GM18498 (cell line): ENCODE measurements around the gene AK5.
"Not testable (repeated sequence)": the region's sequence is repeated elsewhere in the genome, so short reads cannot be mapped to it uniquely, and the experiment has no call there.

ENCODE experiments used
- ATAC-seq: cut with Tn5 transposase; IDR thresholded peaks from one replicate; pipeline ENCODE4 v1.9.1; 2021; ENCODE audit warnings: mild to moderate bottlenecking, moderate library complexity; ENCODE audit not compliant: unreplicated experiment

AK5 gene

DNA sequence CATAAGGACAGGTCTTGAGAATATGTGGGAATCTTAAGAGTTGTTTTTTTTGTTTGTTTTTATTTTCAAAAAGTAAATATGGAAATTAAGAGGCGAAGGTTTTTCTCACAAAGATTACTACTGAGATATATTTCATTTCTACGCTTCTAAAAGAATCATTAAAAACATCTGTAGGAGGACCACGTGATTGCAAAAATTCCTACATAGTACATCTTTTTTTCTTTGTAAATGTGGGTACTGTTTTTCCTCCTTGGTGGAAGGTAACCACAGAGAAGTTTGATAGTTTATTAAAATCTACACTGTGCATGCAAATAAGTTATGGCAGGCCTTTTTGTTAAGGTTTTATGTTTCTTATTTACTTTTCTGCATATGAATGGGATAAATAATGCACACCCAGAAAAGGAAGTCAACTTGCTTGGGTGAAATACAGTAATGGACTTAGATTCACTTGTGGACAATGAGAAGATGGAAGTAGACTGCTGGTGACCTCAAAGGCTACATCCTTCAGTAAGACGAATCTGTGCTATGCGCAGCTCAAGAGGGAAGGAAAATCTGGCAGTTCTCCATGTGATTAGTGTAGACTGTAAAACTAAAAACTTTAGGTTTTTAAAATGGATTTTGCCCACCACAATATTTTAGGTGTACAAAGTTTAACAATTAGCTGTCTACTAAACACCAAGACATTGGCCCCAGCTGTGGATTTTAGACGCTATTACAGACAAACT lies 2.0 kb downstream of the AK5 start:
- no peak for ATAC-seq

DNA sequence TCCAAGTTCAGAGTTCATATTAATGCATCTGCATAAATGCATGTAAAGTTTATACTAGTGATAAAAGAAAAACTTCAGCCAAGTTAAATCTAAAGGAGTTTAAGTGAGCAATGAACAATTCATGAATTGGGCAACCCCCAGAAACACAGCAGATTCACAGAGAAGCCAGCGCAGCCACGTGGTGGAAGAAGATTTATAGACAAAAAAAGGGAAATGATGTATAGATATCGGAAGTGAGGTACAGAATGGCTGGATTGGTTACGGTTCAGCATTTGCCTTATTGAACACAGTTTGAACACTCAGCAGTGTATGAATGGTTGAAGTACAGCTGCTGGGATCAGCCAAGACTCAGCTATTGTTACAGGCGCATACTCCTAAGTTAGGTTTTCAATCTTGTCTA lies 5.7 kb downstream of the AK5 start:
- no peak for ATAC-seq

DNA sequence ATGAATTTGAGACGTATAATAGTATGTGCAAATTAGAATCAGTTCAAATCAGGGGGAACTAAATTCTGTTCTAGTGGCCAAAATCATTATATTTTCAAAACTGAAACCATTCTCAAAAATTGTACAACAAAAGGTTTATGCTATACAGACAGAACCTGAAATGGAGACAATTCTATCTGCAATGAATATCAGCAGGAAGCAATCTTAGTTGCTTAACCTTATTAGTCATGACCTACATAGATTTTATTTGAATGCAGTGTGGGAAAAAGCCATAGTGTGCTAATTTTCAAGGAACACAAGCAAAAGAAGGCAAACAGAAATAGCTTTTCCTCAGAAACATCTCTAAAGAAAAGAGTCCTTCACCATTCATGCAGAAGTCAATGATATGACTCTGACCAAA lies 6.5 kb downstream of the AK5 start:
- ATAC-seq = no peak

DNA sequence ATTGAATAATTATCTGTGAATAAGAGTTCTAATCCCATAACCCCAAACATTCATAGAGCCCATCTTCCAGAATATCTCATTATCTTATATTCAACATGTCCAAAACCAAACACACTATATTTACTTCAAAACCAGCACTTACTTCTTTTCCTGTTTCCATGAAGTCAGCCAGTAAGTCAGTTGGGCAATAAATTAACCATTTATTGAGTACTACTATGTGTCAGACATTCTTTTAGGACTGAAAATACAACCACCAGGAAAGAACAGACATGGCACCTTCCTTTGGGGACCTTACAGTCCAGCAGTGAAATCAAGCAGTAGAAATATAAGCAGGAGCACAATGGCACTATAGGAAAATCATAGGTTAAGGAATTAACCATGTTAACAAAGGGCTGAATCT lies 8.8 kb downstream of the AK5 start:
- ATAC-seq = no peak

DNA sequence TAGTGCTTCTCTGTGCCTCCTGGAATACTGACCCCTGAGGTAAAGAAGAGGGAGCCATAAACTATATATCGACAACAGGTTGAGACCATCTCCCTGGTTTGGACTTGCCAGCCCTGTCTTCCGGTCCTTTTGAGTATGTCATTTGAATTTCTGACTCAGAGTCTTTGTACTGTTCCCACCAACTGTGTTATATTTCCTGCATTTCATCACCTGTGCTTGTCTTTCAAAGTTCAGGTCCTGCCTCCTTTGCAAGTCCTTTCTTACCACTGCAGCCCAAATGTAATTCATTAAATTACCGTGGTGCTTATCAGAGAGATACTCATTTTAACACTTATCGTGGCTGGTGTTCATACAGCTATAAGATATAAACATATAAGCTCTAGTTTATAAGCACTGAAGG lies 10.7 kb downstream of the AK5 start:
- no peak for ATAC-seq

DNA sequence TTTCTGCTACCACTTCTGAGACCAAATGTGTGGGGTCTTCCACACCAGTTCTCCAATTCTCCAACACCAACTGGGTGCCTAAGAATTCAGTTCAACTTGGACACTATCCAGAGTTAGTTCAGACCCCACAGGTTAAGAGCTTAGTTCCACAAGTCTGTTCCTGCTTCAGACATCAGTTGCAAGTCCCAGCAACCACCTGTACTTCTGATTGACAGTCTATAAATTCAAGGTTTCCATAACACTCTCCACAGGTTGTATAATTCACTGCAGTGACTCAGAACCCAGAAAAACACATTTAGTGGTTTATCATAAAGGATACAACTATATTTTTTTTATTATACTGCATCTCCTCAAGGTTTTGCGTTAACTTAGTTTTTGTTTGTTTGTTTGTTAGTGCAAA lies 18.7 kb downstream of the AK5 start:
- ATAC-seq = no peak

DNA sequence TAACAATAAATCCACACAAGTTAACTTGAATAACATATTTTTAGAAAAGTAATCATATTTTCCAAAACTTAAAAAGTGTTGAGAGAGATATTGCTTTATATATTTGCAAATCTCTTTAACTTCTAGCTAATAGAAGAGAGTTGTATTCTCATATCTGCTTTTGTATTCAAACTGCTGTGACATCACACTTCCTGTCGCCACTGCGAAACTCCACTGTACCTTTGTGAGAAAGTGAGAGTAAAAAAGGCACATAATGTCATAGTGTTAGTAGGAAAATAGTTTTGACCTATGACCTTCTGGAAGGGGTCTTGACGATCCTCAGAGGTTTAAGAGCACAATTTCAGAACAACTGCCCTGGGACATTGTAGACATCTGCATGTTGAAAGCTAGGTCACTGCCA lies 21.6 kb downstream of the AK5 start:
- ATAC-seq = no peak

DNA sequence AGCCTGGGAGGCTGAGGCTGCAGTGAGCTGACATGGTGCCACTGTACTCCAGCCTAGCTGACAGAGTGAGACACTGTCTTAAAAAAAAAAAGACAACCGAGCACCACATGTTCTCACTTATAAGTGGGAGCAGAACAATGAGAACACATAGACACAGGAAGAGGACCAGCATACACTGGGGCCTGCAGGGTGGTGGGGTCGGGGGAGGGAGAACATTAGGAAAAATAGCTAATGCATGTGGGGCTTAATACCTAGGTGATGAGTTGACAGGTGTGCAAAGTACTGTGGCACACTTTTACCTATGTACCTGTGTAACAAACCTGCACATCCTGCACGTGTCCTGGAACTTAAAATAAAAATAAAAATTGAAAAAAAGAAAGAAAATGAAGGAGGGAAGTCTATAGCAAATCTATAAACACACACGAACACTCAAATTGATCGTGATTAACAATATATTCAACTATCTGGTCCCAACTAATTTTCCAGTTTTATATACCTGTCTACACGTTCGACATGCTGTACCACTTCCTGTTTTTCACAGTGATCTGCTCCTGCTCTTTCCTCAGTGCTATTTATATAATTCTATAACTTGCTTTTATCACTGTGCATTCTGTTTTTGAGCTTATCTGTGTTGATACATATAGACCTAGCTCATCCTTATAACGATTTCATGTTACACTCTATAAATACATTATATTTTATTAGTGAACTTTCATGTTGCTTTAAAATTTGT lies 27.2 kb downstream of the AK5 start:
- no peak for ATAC-seq

DNA sequence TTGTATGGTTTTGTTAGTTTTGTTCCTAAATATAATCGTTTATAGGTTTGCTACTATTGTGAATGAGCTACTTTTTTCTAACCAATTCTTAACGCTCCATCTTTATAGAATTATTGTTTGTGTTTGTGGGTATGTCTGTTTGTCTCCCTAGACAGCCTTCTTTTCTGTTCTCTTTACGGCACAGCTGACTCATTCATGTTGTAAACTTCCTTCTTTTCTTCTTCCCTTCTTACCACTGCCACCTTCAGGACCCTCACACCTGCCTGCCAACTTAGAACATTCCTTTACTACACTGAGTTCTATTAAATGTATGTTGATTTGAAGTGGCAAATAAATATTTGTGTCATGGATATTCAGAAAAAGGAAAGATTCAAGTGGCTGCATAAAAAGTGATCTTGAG lies 29.1 kb downstream of the AK5 start:
- ATAC-seq = no peak

DNA sequence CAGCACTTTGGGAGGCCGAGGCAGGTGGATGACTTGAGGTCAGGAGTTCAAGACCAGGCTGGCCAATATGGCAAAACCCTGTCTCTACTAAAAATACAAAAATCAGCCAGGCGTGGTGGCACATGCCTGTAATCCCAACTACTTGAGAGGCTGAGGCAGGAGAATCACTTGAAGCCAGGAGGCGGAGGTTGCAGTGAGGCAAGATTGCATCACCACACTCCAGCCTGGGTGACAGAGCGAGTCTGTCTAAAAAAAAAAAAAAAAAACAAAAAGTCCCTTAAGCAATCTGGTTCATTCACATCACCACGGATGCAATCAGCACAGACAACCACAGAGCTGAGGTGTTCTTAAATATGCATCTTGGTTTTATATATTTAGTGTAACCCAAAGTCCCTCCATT lies 30.5 kb downstream of the AK5 start:
- ATAC-seq = not testable (repeated sequence)

DNA sequence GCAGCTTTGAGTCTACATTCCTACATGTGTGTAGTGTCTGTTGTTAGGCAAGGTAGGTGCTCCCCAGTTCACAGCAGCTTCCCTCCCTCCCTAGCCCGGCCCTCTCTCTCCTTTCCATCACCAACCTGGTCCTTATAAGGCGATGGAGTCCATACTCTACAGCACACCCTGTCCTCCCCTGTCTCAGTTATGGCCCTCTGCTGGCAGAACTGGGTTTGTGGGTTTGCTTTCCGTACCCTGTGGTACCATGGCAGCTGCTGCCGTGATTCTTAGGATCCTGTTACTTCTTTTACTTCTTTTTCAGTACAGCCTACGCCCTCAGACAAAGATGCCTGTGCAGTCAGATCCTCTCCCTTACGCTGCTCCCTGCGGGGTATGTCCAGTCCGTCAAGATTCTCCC lies 31.7 kb downstream of the AK5 start:
- ATAC-seq = peak; percentile 70

DNA sequence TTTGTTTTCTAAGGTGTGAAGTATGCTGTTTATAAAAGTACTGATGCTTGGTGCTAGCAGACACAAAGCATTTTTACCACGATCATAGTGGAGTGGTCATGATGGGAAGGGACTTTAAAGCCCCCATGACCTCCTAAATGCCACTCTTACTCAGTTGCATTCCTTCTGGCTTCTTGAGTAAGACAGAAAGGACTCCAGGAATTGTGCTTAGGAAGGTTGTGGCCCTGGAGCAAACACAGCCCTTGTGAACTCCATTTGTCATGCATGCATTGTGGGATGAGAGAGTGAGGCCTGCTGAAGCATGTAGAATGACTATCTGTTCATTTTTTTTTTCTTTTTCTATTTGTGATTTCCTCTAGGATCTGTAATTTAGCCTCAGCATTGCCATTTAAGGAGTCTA lies 34.2 kb downstream of the AK5 start:
- no peak for ATAC-seq

DNA sequence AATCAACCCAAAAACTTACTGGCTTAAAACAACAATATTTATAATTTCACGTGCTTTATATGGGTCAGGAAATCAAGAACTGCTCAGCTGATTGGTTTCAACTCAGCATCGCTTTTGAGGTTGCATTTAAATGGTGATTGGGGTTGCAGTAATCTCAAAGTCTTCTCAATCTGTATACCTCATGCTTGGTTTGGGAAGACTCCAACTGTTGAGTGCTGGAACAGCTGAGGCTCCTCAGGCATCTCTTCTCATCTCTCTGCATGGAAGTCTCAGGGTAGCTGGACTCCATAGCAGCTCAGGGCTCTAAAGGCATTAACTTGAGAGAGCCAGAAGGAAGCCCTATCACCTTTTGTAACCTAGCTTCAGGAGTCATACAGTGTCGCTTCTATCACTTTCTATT lies 35.1 kb downstream of the AK5 start:
- no peak for ATAC-seq

DNA sequence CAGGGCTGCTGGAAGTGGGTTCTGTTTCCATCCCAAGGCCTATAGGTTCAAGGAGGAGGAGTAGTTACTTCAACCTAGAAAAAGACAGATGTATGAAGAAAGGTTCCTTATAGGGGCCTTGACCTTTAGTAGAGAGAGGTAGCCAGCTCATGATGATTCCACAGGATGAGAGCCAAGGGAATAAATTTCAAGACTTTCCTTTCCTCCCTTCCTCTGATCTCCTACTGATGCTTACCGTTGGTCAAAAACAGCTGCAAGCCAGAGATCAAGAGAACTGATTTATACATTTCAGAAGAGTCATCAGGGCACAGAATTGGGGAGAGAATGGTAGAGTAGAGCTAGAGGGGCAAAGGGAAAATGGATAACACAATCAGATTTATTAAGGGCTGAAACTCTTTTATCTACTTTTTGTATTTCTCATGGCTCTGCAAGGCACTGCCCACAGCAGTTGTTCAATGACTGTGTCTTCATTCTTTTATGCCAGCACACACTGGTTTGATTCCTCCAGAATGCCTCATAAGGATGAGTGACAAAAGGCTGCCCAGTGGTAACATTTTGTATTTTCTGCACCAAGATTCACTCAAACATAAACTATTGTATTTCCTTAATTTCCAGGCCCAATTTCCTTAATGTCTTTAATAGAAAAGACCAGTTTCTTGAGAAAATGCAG lies 37.4 kb downstream of the AK5 start:
- no peak for ATAC-seq

DNA sequence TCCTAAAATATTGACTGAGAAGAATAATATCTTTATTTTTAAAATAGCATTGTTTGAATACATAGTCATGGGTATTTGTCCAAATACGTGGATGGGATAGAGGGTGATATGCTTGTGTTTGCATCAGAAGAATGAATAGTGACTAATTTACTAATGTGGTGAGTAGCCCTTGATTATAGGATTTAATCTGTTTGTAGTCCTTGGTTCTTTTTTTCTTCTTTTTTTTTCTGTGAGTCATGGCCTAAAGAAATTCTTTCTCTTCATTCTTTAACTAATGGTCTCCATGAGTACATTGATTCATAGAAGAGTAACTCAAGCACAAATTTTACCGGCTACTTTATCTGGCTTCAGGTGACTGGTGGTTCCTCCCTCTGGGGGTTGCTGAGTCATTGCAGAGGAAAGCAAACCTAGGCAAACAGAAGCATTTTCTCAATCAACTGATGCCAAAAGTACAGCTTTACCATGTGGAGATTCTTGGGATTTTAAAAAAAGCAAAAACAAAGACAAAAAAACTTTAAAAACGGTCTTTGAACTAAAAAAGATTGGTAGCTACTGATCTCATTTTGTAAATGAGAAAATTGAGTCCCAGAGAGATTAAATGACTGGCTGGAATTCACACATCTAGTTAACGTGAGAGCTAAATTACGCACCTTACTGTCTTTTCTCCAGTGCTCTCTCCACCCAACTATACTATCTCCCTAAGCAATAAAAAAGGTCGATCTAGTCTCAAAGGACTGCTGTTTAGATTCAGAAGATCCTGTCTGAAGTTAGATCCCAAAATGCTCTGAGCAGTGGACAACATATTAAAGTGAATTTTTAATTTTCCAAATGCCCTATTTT lies 40.5 kb downstream of the AK5 start:
- ATAC-seq = no peak

DNA sequence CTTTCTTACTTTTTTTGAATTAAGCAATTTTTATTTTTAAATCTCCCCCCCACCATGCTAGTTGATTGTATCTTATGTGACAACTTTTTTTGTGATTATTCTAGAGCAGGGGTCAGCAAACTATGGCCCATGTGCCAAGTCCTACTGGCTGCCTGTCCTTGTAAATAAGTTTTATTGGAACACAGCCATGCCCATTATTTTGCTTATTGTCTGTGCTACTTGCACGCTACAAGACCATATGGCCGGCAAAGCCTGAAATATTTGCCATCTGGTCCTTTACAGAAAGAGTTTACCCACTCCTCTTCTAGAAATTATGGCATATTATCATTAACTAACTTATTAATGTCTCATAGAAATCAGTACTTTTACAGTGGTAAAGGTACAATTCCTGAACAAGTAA lies 51.7 kb downstream of the AK5 start:
- ATAC-seq = no peak

DNA sequence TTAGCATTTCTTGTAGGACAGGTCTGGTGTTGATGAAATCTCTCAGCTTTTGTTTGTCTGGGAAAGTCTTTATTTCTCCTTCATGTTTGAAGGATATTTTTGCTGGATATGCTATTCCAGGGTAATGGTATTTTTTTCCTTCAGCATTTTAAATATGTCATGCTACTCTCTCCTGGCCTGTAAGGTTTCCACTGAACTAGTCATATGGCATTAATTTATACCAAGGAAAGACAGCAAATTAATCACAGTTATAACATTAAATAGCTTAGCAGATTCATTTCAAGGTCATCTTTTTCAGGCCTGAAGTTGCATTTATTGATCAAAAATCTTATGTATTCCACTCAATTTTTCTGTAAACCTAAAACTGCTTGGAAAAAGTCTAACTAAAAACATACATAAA lies 54.9 kb downstream of the AK5 start:
- no peak for ATAC-seq

DNA sequence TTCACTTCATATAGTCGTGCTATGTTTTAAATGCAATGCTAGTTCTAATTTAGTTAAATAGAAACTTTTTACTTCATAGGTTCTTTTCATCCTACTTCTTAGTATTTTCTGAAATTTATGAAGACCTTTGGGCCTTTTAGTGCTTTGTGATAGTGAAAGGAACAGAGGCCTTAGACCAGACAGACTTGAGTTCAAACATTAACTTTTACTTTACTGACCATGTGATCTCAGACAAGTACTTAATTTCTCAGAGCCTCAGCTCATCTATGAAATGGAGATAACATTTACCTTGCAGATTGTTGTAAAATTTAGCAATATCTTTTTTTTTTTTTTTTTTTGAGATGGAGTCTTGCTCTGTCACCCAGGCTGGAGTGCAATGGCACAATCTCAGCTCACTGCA lies 57.5 kb downstream of the AK5 start:
- no peak for ATAC-seq

DNA sequence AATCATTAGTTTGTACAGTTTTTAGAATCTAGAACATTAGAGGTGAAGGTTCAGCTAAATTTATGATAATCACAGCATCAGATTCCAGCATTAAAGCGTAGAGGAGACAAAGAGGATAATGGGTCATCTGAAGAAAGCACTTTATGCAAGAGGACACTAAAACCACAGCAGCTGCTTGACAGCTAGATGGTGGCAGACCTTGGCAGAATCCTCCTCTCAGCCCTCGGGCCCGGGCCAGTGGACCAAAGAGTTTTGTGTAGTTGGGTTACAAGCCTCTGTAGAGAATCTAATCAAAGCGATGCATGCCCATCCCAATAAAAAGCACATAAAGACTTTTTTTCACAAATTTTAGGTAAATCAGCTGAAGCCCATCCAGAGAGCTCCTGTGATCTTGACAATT lies 59.4 kb downstream of the AK5 start:
- no peak for ATAC-seq

DNA sequence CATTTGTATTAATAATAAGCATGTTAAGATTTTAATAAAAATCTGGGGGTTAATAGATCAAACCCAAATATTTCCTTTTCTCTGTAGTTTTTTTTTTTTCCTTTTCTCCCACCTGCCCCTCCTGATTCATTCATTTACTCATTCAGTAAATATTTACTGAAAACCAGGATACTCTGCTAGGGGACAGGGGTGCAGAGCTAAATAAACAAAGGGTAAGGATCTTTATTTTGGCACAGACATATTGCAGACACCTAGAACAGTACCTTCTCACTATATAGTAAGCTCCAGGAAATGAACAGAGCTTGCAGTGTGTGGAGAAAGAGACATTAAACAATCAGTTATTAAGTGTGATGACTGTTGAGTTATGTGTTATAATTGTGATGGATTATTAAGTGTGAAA lies 60.9 kb downstream of the AK5 start:
- no peak for ATAC-seq

DNA sequence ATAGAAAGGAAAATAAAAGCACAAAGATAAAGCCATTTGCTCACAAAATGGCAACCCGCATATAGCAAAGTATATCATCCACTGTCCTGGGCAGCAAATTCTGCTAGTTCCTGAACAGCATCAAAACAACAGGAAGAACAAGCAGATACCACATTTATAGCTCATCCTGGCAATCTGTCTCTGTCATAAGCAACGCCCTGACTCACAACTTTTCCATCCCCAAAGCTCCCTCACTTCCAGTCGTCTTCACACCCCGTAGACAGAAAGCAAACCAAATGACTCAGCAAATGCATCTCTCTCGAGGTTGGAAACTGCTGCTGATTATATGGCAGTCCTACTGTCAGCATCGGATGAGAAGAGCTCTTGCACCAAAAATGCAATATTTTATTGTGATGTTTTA lies 65.8 kb downstream of the AK5 start:
- ATAC-seq = no peak
